ENCODE measurements around the gene ARHGAP24.

Gene ARHGAP24

DNA sequence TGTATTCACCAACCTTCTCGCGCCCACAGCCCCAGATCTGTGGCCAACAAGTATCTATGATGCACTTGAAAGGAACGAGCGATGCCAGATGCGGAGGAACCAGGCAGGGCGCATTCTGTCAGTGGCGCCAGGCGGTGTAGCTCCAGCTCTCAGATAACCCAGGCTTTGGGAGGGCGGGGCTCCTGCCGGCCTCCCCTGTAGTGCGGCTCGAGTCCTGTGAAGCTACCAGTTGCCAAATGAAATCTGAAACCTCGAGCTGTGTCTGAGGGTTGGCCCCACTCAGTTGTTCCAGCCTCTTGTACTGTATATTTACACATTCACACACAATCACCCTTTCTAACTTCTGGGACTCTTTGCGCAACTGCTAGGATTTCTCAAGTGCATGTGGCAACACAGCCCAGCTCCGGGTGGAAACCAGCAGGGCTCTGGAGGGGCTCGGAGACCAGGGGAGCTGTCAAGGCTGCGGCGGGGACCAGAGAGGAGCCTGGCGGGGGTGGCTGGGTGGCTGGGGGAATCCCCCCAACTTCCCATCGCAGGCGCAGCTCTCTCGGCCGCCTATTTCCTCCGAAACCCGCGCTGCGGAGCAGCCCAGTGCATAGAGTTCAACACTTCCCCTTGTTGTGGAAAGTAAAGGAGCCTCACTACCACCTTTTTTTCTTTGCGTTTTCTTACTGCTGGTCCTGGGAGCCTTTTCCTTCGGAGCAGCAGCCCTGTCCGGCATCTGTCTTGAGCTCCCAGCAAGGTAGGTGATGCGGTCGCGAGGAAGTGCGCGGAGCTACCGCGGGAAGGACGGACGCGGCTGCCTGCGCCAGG lies at the start of gene ARHGAP24:
ARHGAP24 (plus strand) TSS at position 333 of the 813 bp plus-strand sequence.
- no peaks in the 10 kb centered on the region for H3K9me3 ChIP-seq (ENCODE audit: control insufficient read depth, low read length)
- peaks cover 14% of the 10 kb centered on the region for H3K4me1 ChIP-seq (ENCODE audit: control insufficient read depth, insufficient read depth, low read length)
- H3K27me3 ChIP-seq (ENCODE audit: control insufficient read depth, insufficient read depth, low read length) = no peaks in the 10 kb centered on the region
- H3K36me3 ChIP-seq (ENCODE audit: control insufficient read depth, insufficient read depth, low read length) = no peaks in the 10 kb centered on the region
- peak within 1 kb of the TSS; percentile 84 for H3K9ac ChIP-seq (ENCODE audit: low read length)
- peak within 1 kb of the TSS; percentile 78 for H3K4me3 ChIP-seq (ENCODE audit: low read length)

DNA sequence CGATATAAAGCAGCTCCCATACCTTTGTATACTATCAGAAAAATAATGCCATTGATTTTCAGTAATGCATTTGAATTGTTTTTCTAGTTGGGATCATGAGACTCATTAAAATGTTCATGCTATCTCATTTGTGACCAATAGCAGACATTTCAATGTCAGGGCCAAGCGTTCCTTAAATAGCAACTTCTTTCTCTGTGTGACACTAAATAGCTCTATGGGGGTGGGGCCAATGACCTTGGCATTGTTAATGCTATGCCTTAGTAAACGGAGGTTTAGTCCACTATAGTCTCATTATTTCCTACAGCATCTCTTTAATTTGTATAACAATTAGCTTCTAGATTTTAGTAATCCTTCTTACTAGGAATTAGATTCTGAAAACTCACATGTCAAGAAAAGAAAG lies 48.6 kb upstream of the ARHGAP24 start:
- H3K27me3 ChIP-seq (ENCODE audit: control insufficient read depth, insufficient read depth, low read length) = no peaks in the 10 kb centered on the region
- H3K9me3 ChIP-seq (ENCODE audit: control insufficient read depth, low read length) = no peaks in the 10 kb centered on the region
- no peak overlapping the region for H3K4me3 ChIP-seq (ENCODE audit: low read length)
- H3K9ac ChIP-seq (ENCODE audit: low read length) = no peak overlapping the region
- H3K4me1 ChIP-seq (ENCODE audit: control insufficient read depth, insufficient read depth, low read length) = no peaks in the 10 kb centered on the region
- no peaks in the 10 kb centered on the region for H3K36me3 ChIP-seq (ENCODE audit: control insufficient read depth, insufficient read depth, low read length)

DNA sequence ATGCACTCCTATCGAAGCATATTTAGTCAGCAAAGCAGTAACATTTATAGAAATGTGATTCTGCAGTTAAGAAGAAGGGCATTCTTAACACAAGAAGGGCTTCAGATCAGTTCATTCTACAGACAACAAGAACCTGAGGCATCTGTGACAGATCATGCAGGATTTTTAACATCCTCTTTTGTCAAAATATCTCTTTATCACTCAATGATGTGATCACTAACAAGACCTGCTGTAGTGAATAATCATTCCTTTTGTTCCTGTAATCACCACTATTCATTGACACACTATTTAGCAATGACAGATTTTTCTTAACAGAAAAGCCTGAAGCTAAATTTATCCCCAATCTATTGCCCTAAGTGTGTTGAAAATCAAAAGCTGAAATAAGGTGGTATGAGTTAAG lies 47.8 kb upstream of the ARHGAP24 start:
- H3K4me1 ChIP-seq (ENCODE audit: control insufficient read depth, insufficient read depth, low read length) = no peaks in the 10 kb centered on the region
- no peaks in the 10 kb centered on the region for H3K27me3 ChIP-seq (ENCODE audit: control insufficient read depth, insufficient read depth, low read length)

DNA sequence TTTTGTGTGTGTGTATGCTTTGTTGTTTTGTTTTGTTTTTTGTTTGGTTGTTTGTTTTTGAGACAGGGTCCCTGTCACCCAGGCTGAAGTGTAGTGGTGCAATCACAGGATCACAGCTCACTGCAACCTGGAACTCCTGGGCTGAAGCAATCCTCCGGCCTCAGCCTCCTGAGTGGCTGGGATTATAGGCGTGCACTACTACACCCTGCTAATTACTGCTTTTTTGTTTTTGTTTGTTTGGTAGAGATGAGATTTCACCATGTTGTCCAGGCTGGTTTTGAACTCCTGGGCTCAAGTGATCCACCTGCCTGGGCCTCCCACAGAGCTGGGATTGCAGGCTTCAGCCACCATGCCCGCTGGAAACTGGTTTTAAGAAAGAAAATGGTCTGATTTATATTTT lies 44.7 kb upstream of the ARHGAP24 start:
- Histone ChIP-seq H3K27me3 (ENCODE audit: control insufficient read depth, insufficient read depth, low read length) (no peaks in the 10 kb centered on the region), H3K9ac (ENCODE audit: low read length) (no peak overlapping the region), H3K4me3 (ENCODE audit: low read length) (no peak overlapping the region), H3K9me3 (ENCODE audit: control insufficient read depth, low read length) (no peaks in the 10 kb centered on the region), H3K4me1 (ENCODE audit: control insufficient read depth, insufficient read depth, low read length) (no peaks in the 10 kb centered on the region), H3K36me3 (ENCODE audit: control insufficient read depth, insufficient read depth, low read length) (no peaks in the 10 kb centered on the region)

More for the DNA sequence above, 47.8 kb upstream of the ARHGAP24 start:
- no peak overlapping the region for H3K4me3 ChIP-seq (ENCODE audit: low read length)
- no peaks in the 10 kb centered on the region for H3K36me3 ChIP-seq (ENCODE audit: control insufficient read depth, insufficient read depth, low read length)
- no peaks in the 10 kb centered on the region for H3K9me3 ChIP-seq (ENCODE audit: control insufficient read depth, low read length)
- no peak overlapping the region for H3K9ac ChIP-seq (ENCODE audit: low read length)

DNA sequence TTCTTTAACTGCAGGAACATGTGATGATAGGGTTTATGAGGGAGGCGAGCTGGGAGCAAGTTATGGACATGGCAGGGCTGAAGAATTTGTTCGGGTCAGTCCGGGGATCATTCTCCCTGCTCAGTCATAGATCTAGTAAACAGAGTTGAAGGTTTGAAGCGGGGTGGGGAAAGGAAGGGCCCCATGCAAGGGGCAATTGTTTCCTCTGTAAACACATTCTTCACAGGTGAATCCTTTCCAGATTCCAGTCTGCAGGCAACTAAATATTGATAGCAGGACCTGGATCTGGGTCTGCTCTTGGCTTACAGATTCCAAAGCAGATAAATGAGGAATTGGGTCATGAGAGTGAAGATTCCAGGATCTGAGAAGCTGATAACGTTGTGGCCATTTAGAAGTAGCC lies 44.3 kb upstream of the ARHGAP24 start:
- Histone ChIP-seq H3K36me3 (ENCODE audit: control insufficient read depth, insufficient read depth, low read length) (no peaks in the 10 kb centered on the region), H3K4me1 (ENCODE audit: control insufficient read depth, insufficient read depth, low read length) (no peaks in the 10 kb centered on the region), H3K9me3 (ENCODE audit: control insufficient read depth, low read length) (no peaks in the 10 kb centered on the region), H3K9ac (ENCODE audit: low read length) (no peak overlapping the region), H3K27me3 (ENCODE audit: control insufficient read depth, insufficient read depth, low read length) (no peaks in the 10 kb centered on the region), H3K4me3 (ENCODE audit: low read length) (no peak overlapping the region)

DNA sequence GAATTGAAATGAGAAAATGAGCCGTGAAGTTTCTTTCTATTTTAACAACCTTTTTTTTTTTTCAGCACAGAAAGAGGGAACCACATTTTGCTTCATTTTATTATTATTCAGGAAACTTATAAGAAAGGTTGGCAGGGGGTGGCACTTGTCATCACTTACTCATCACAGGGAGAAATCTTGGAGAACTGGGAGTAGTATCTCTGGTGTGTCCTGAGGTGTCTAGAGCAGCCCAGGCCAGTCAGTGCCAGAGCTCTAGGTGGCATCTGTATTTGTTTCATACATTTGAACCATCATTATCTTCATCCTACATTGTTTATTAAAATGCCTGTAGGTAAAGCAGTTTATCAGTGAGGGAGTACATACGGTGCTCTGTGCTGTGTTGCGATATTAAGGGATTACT lies 43.8 kb upstream of the ARHGAP24 start:
- H3K36me3 ChIP-seq (ENCODE audit: control insufficient read depth, insufficient read depth, low read length) = no peaks in the 10 kb centered on the region
- H3K9me3 ChIP-seq (ENCODE audit: control insufficient read depth, low read length) = no peaks in the 10 kb centered on the region
- no peak overlapping the region for H3K9ac ChIP-seq (ENCODE audit: low read length)
- no peak overlapping the region for H3K4me3 ChIP-seq (ENCODE audit: low read length)
- H3K27me3 ChIP-seq (ENCODE audit: control insufficient read depth, insufficient read depth, low read length) = no peaks in the 10 kb centered on the region
- H3K4me1 ChIP-seq (ENCODE audit: control insufficient read depth, insufficient read depth, low read length) = no peaks in the 10 kb centered on the region

DNA sequence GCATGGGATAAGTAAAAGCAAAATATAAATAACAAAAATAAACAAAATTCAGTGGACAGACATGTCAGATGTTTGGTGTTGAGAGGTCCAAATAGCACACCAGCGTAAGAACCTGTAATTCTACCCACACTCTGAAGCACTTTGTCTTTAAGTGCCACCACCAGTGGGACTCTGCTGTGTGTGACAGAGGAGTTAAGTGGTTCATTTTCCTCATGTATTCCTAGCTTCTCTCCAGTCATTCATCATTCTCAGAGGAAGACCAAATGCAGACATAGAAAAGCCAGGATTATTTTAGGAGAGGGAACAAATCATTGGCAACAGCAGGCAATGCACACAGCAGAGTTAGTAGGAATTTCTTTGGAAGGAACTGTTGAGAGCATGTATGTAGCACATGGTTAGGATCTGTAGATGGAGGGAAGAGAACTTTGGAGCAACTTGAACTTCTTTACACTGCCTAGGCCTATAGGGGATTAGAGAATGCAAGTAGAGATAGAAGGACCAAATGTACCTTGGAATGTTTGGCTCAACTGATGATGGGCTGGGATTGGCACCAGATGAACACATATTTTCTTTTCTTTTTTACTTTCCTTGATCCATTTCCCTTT lies 43.0 kb upstream of the ARHGAP24 start:
- H3K9me3 ChIP-seq (ENCODE audit: control insufficient read depth, low read length) = no peaks in the 10 kb centered on the region
- no peaks in the 10 kb centered on the region for H3K4me1 ChIP-seq (ENCODE audit: control insufficient read depth, insufficient read depth, low read length)
- H3K9ac ChIP-seq (ENCODE audit: low read length) = no peak overlapping the region
- H3K36me3 ChIP-seq (ENCODE audit: control insufficient read depth, insufficient read depth, low read length) = no peaks in the 10 kb centered on the region
- H3K27me3 ChIP-seq (ENCODE audit: control insufficient read depth, insufficient read depth, low read length) = no peaks in the 10 kb centered on the region
- no peak overlapping the region for H3K4me3 ChIP-seq (ENCODE audit: low read length)

DNA sequence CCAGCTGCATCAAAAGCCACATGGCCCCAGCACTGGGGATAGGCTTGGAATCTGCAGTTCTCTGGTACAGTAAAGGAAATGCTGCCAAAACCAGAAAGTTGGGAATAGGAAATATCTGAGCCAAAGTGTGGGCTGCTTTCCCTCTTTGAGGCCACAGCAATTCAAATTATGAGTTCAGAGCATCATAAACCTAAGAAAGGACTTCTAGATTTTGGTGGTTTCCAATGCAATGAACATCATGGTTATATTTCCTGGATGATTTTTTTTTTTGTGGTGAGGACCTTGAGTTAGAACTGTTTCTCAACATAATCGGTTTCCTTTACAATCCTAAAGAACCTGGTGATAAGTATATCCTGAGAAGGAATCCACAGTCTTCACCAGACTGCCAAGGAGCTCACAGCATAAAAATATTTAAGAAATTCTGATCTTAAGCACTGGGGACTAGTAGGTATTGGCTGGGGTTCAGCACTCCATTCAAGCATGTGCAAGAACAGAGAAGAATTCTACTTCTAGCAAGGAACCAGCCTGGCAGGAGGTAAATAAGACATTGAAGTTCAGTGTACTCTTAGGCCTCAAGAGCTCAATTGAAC lies 29.8 kb upstream of the ARHGAP24 start:
- no peaks in the 10 kb centered on the region for H3K9me3 ChIP-seq (ENCODE audit: control insufficient read depth, low read length)
- no peaks in the 10 kb centered on the region for H3K36me3 ChIP-seq (ENCODE audit: control insufficient read depth, insufficient read depth, low read length)
- H3K4me3 ChIP-seq (ENCODE audit: low read length) = no peak overlapping the region
- H3K27me3 ChIP-seq (ENCODE audit: control insufficient read depth, insufficient read depth, low read length) = no peaks in the 10 kb centered on the region
- no peaks in the 10 kb centered on the region for H3K4me1 ChIP-seq (ENCODE audit: control insufficient read depth, insufficient read depth, low read length)
- no peak overlapping the region for H3K9ac ChIP-seq (ENCODE audit: low read length)

DNA sequence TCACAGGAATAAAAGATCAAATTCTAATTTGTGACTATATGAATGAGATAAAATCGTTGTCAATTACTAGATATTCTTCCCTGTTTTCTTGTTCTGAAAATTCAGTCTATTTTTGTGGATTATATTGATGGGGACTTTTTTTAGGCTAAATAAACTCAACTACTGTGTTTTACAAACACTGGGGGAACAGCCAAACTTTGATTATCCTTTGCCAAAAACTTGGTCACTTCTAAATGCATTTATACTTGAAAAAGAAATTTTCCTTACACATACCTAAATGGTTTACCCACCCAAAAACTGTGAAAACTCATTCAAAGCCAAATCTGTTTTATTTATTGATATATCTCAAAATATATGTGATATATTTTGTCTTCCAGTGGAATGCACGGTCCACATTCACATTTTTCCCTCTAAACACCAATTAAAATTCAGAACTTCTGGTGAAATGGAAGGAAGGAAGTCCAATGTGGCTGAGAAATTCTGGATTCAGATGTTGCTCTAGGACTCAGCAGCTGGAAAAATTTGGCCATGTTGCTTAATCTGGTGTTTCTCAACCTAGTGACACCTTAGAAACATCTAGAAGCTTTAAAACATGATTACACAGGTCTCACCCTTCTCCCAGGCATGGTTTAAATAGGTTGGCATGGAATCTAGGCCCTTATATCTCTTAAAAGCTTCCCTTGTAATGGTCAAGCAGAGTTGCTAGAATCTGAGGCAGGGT lies 28.6 kb upstream of the ARHGAP24 start:
- Histone ChIP-seq H3K36me3 (ENCODE audit: control insufficient read depth, insufficient read depth, low read length) (no peaks in the 10 kb centered on the region), H3K4me1 (ENCODE audit: control insufficient read depth, insufficient read depth, low read length) (no peaks in the 10 kb centered on the region), H3K4me3 (ENCODE audit: low read length) (no peak overlapping the region), H3K27me3 (ENCODE audit: control insufficient read depth, insufficient read depth, low read length) (no peaks in the 10 kb centered on the region), H3K9ac (ENCODE audit: low read length) (no peak overlapping the region), H3K9me3 (ENCODE audit: control insufficient read depth, low read length) (no peaks in the 10 kb centered on the region)

DNA sequence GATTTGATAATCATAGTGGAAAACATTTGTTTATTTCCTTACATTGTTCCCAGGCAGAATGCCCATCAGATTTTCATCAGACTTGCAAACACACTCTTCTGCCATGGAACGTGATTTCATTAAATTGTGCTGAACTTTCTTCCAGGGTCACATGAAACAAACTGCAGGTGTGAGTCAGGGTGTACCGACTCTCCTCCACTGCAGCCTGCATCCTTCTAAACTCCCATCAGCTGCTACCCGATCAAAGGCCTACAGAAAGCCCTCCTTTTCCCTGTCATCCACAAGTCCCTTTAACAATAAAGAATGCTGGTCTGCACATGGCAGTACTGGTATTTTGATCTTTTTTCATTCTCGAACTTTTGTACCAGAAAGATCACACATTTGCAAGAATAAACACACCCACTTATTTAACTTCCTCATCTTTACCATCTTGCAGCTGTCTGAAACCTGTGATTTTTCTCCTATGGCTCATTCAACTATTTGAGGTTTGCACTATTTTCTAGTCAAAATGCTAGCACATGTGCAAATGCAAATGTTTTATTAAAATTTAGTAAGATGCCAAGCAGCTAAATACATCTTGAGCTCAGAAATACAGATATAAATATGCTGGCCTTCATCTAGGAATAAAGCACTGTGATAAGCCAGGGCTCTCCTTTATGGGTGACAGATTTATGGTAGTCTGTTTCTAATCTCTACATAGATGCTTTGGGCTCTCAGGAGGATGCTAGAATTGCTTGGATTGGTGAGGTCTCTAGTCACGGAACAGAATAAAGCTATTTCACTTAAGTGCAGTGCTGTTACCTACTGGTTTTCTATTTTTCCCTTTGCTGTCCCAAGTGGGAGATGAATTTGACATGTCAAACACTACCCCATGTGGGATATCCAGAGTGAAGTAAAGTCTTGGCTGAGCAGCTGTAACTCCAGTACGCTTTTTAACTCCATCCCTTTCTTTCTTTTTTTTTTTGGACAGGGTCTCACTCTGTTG lies 25.8 kb upstream of the ARHGAP24 start:
- Histone ChIP-seq H3K9ac (ENCODE audit: low read length) (no peak overlapping the region), H3K9me3 (ENCODE audit: control insufficient read depth, low read length) (no peaks in the 10 kb centered on the region), H3K27me3 (ENCODE audit: control insufficient read depth, insufficient read depth, low read length) (no peaks in the 10 kb centered on the region), H3K36me3 (ENCODE audit: control insufficient read depth, insufficient read depth, low read length) (no peaks in the 10 kb centered on the region), H3K4me1 (ENCODE audit: control insufficient read depth, insufficient read depth, low read length) (peaks cover 3% of the 10 kb centered on the region), H3K4me3 (ENCODE audit: low read length) (no peak overlapping the region)

DNA sequence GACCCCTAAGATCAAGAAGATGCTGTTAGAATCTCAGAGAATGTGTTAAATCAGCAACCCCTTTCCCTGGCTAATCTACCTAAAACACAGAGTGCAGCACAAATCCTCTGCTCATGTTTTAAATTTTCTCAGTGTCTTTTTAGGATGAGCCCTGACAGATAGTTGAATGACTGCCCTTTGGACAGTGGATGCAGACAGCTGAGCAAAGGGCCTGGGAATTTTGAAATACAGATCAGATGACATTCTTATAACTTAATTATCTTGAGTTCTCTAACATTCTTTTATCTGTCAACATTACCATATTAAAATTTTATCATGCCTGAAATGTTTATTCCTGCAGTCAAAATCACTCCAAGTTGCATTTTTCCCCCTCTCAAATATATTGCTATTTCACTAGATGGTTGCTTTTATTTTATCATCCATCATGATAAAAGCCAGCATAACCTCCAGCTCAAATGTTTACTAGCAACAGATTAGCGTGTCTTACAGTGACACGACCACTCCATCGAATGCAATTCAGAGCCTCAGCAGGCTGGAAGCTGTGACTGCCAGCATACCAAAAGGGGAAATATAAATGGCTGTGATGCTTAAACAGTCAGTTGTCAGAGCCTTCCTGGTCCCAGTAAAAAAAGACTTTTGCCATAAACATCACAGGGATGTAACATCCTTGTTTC lies 22.8 kb upstream of the ARHGAP24 start:
- H3K27me3 ChIP-seq (ENCODE audit: control insufficient read depth, insufficient read depth, low read length) = no peaks in the 10 kb centered on the region
- H3K9me3 ChIP-seq (ENCODE audit: control insufficient read depth, low read length) = no peaks in the 10 kb centered on the region
- no peak overlapping the region for H3K9ac ChIP-seq (ENCODE audit: low read length)
- H3K4me3 ChIP-seq (ENCODE audit: low read length) = no peak overlapping the region
- no peaks in the 10 kb centered on the region for H3K36me3 ChIP-seq (ENCODE audit: control insufficient read depth, insufficient read depth, low read length)
- peaks cover 16% of the 10 kb centered on the region for H3K4me1 ChIP-seq (ENCODE audit: control insufficient read depth, insufficient read depth, low read length)
